Muscle of arm (tissue), 12 donors: Measurements from ENCODE around the gene MYH13. TPM values are rescaled to one million over a fixed set of nuclear protein-coding genes. Genes with fewer than 3 reads are reported as not detected.

Experiments used
- DNase-seq: peaks from one replicate; pipeline ENCODE4 v3.0.0-alpha.2; 2013
- polyA plus RNA-seq, 12 donors: library from polyadenylated mRNA; unstranded; fragments of 120-200 nt; gene quantifications; one replicate each; pipeline ENCODE4 v1.2.1, GENCODE V29; 2013; ENCODE audit not compliant: insufficient read length in 12 of 12

The MYH13 gene
- polyA plus RNA-seq, 12 donors: 0.39 to 33.1 (median 0.94) TPM; not detected in 1

DNA sequence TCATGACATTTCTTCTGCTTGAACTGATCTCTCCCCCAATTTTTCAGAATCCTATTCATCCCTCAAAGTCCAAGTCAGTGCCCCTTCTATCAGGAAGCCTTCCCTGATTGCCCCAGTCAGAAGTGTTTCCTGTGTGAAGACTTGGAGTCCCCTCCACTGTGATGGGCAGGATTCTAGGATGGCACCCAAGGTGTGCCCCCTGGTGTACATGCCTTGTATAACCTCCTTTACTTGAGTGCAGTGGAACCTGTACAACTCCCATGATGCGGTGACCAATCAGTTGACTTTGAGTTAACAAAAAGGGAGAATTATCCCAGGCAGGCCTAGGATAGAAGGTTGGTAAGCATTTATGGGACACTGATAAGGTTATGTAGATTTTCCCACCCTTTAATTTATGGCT is 23.4 kb downstream of the MYH13 start:
- no peak for DNase-seq

DNA sequence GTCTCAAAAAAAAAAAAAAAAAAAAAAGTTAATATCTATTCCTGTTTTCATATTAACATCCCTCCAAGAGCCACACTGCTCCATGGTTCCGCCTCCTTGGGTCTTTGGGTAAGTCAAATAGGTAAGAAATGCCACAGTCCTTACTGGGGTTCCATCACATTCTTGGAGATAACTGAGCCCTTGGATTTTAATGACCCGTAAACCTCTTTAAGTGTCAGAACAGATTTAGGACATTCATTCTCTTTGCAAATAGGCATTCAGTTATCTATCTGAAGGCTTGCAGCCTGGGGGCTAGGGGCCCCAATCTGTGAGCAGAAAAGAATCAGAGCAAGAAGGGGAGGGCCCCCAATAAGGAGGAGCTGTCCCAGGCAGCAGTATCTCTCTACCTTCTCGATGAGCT is 28.0 kb downstream of the MYH13 start:
- no peak for DNase-seq

DNA sequence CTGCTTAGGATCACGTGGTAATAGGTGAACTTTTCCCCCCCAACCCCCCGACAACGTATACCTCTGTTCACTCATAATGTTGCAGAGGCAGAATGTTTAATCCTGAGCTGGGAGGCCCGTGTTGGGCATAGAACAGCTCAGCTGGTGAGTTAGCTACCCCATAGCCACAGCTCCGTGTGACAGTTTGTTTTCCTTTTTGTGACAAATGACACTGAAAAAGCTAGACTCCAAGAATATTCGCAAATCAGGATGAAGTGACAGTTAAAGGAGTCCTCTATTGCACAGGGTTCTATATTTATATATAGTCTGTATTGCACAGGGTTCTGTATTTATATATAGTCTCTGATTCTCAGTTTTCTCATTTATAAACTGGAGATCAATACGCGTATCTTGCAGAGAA is 33.8 kb downstream of the MYH13 start:
- DNase-seq: no peak

- no peak for DNase-seq
Observed at GRCh38 chr17:10337976-10338375, 34.8 kb downstream of the MYH13 start.

DNA sequence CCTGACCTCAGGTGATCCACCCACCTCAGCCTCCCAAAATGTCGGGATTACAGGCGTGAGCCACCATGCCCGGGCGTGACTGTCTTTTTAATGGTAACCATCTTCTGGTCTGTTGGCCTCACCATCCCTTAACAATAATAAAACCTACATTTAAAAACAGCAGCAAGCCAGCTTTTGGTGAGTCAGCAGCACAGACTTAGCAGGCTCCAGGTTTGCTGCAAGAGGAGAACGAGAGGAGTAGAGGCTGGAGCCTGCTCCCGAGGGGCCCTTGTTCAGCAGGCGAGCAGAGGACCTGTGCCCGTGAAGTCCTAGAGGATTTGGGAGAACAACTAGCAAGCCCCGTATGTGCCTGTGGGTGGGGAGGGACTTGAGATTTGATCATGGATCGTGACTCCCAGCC is 35.7 kb downstream of the MYH13 start:
- no peak for DNase-seq

DNA sequence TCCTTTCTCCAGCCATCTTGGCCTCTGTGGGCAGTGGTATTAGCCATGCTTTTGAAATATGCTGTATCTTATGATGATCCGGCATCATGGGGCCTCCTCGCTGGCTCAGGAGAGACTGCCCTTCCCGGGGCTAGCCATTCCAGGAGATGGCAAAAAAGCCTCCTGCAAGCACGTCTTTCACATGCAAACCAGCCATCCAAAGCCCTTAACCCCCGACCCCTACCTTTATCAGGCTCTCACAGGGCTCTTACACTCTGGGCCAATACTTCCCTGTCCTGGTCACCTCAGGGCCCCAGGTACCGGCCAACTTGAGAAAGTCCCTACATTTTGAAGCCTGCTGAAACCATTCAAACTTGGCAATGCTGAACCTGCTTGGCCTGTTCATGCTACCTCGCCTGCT is 36.4 kb downstream of the MYH13 start:
- DNase-seq: no peak

DNA sequence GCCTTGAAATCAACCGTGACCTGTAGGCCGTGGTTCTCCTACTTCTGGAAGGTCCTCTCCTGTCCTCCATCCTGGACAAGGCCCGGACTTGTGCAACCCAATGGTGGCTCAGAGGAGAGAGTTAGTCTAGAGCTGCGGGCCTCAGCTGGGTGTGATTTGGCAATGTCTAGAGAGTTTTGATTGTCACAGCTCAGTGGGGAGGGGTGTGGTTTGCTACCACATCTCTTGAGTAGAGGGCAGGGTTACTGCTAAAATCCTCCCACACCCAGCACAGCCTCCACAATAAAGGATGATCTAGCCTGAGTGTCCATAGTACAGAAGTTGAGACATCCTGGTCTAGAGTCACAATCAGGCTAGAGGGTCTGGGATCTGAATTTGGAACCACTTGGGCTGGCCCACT is 40.3 kb downstream of the MYH13 start:
- no peak for DNase-seq

DNA sequence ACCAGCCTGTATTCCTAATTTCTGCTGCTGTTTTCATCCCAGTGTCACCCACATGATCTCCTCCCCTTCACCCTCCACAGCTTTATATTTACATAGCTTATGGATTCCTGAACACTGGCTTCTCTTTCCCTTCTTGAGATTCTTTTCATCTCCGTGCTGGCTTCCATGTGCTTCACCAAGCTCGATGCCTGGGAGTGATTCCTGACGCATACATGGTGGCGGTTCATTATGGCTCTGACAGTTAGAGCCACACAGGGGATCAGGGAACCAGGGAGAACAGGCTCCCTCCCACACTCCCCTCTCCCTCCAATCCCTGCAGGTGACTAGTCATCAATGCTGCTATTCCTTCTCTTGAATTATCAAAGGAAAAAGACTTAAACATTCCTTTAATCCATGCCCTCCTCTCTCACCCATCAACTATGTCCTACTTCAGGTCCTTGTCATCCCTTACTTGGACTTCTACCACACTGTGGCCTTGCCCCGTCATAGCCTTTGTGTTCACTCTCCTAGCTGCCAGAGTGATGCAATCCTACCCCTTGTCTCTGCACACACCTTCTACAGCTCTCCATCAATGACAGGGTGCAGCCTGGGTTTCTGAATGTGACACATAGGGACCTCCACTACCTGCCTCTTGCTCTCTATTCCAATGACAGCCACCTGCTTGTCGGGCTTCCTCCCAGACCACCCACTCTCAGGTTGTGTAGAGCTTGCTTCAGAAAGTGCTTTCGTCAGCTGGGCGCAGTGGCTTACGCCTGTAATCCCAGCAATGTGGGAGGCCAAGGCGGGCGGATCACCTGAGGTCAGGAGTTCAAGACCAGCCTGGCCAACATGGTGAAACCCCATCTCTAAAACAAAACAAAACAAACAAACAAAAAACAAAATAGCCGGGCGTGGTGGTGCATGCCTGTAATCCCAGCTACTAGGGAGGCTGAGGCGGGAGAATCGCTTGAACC is 43.6 kb downstream of the MYH13 start:
- no peak for DNase-seq

DNA sequence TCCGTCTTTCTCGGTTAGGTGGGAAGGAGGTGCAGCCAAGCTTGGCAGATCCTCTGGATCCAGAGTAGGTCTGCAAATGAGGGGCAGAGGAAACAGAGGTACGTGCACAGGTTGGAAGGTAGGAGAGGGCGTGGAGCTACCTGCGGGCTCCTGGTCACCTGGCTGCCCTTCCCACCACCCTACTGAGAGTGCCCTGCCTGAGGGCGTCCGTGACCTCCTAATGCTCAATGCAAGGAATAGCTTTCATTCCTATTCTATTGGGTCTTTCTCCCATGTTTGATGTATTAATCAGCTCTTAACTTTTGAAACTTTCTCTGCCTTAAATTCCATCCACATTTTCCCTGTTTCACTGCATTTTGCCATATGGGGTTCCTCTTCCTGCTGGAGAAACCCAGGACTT is 44.6 kb downstream of the MYH13 start:
- no peak for DNase-seq

DNA sequence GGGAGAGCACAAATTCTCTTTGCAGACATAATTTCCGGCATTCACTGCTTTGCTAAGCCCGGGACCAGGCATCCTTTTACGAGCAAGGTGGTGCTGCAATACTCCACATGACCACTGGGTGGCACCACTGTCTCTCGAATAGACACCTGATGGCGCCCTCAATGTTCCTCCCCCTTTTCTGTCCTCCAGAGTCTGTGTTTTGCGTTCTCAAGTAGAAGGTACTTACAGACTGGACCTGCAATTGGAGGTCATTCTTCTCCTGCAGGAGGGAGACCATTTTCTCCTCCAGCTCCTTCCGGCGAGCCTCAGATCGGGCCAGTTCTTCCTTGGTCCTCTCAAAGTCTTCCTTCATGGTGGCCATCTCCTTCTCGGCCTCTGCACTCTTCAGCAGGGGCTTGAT is 45.2 kb downstream of the MYH13 start:
- peak; percentile 82 for DNase-seq

GRCh38 chr17:10325031-10325695 is 47.6 kb downstream of the MYH13 start:
- DNase-seq: no peak

GRCh38 chr17:10323812-10324610 is 48.8 kb downstream of the MYH13 start:
- no peak for DNase-seq

DNA sequence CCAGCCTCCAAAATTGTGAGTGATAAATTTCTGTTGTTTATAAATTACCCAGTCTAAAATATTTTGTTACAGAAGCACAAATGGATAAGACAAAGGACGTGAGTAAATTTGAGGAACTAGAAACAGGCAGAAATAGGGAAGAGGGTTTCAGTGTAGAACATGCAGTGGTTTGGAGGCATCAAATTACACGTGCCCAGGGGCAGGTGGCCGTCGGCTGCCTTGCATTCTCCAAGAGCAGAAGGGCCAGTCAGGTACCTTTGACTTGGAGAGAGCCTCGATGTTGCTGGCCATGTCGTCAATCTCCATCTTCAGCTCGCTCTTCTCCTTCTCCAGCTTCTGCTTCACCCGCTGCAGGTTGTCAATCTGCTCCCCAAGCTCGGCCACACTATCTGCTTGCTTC is 54.3 kb downstream of the MYH13 start:
- DNase-seq: no peak

- DNase-seq: no peak
Observed at GRCh38 chr17:10317543-10317834, 55.3 kb downstream of the MYH13 start.

- peak; percentile 78 for DNase-seq
Observed at GRCh38 chr17:10316801-10317542, 55.8 kb downstream of the MYH13 start.

DNA sequence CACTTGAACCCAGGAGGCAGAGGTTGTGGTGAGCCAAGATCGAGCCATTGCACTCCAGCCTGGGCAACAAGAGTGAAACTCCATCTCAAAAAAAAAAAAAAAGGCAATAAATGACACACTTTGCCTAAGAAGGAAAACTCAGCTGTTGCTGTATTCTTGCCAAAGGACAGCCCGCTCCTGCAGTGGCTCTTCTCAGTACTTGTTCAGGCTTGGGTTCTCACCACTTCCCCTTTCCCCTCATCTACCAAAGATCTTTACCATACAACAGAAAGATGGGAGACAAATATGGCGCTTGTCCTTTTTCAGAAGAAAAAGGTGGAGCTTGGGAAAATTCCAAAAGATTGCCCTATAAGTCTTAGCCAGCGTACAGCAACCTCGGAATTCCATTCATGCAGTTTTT is 58.5 kb downstream of the MYH13 start:
- DNase-seq: no peak

GRCh38 chr17:10313037-10313672 is 59.7 kb downstream of the MYH13 start:
- DNase-seq: no peak

GRCh38 chr17:10311131-10311530 is 61.7 kb downstream of the MYH13 start:
- no peak for DNase-seq

DNA sequence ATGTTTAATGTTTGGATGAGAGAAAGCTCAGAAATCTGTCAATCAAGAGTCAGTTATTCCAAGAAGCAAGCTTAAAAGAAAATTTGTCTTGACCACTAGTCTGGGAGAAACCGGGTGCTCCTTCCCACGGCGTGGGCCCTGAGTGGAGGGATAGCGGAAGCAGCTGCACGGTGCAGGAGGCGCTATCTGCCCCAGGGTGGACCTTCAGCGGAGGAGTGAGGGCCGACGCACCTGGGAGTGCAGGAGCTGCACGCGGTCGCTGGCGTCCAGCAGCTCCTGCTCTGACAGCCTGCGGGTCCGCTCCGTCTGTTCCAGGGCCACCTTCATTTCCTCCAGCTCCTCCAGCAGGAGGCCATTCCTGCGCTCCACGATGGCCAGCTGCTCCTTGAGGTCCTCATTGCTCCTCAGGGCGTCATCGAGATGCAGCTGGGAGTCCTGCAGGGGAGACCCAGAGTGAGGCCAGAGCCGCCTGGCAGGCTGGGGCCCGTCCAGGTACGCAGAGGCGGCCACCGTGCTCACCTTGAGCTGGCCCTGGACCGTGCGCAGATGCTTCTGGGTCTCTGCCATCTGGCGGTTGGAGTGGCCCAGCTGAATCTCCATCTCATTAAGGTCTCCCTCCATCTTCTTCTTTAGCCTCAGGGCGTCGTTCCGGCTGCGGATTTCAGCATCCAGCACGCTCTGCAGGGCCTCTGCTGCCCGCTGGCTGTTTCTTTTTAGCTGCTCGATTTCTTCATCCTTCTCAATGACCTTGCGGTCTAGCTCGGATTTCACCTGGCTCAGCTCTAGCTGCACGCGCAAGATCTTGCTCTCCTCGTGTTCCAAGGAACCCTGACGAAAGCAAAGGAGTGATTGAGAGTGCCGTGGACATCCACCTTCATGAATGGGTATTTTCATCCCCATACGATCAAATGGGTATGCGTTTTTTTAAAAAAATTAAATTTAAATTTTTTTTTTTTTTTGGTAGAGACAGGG is 63.5 kb downstream of the MYH13 start:
- DNase-seq: no peak

GRCh38 chr17:10306585-10306984 is 66.2 kb downstream of the MYH13 start:
- no peak for DNase-seq
